HG03097 (cell line): ENCODE measurements around the gene PRDM16.

Experiments
- ATAC-seq: cut with Tn5 transposase; IDR thresholded peaks from one replicate; pipeline ENCODE4 v1.9.1; 2021; ENCODE audit not compliant: unreplicated experiment, low FRiP score

The PRDM16 gene

DNA sequence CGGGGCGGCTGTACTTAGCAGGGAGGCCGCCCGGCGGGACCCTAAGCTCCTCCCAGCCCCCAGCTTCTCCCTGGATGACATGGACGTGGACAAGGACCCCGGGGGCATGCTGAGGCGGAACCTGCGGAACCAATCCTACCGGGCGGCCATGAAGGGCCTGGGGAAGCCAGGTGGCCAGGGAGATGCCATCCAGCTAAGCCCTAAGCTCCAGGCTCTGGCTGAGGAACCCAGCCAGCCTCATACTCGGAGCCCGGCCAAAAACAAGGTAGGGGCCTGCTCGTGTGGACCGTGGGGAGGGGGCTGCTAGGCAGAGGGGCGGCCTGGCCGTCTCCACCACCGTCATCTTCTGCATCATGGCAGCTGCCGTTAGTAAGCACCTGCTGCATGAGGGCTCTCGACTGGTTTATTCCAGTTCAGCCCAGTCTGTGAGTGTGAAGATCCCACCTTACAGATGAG lies 394.4 kb downstream of the PRDM16 start:
- no peak for ATAC-seq

DNA sequence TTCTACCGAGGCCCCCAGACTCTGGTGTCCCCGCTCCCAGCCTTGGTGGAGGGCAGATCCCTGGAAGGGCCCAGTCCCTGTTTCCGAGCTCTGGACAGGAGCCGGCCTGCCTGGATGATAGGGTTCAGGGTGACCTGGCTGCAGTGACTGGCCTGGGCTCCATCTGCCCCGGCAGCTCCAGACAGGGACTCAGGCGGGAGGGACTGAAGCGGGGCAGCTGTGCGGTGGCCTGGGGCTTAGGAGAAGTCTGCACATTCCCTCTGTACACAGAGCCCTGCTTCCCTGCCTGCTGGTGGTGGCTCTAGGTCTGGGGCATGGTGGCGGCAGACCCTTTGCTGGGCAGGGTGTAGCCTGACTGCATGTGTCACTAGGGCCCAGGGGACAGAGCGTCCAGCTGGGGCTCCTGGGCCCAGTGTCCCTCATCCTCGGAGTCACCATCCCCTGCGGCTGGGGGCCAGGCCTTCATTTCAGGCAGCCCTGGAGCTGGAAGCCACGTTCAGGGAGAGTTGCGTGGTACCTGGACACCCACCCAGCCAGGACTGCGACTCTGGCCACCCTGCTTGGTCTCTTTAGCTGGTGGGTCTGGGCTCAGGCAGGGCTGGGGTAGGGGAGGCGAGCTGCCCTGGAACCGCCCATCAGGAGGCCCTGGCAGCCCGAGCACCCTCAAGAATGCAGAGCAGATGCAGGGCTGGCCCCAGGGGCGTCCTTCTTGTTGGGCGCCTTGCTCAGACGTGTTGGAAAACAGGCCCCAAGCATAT lies 395.1 kb downstream of the PRDM16 start:
- no peak for ATAC-seq

DNA sequence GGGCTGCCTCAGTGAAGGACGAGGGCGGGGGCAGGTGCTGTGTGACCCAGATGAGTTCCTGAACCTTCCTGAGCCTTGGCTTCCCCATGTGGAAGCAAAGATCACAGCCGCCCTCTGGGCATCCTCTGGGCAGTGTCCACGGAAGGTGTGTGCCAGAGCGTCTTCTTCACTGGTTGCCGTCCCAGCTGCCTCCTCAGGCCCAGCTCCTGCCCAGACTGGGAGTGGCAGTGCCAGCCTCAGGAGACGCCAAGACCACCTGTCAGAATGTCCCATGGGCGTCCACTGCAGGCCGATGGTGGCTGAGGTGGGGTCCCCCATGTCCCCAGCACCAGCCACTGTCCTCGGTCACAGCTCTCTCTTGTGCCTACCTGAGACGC lies 395.6 kb downstream of the PRDM16 start:
- no peak for ATAC-seq

DNA sequence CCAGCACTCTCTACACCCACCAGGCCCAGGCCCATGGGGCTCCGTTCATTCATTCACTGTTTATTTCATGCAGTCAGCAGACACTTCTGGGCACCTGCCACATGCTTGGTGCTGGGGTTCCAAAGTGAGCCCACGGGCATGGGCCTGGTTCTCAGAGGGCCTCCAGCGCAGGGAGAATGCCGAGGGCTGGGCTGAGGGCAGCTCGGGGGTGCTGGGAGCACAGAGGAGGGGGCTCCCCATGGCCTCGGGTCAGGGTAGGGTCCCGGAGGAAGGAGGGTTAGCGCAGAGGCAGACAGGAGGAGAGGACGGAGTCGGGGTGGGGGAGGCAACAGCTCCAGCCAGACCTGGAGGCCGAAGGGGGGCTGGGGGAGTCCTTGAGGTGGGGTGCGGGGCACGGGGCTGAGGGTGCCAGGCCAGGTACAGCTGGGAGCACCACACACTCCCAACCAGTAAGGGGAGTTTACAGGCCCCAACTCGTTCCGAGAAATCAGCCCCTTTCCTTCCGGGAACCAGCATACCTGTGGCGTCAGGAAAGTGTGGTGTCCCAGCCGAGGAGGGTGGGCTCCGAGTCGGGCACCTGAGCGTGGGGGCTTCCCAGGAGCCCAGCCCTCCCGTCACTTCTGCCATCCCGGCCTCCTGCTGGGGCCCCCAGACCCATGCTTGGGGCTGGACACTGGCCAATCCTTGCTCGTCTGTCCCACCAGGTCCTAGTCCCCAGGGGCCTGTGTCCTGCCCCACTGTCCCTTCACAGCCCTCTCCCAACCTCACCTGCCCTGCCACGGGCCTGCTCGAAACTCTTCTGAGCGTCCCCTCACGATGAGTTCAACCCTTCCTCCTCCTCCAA lies 396.3 kb downstream of the PRDM16 start:
- ATAC-seq: no peak

DNA sequence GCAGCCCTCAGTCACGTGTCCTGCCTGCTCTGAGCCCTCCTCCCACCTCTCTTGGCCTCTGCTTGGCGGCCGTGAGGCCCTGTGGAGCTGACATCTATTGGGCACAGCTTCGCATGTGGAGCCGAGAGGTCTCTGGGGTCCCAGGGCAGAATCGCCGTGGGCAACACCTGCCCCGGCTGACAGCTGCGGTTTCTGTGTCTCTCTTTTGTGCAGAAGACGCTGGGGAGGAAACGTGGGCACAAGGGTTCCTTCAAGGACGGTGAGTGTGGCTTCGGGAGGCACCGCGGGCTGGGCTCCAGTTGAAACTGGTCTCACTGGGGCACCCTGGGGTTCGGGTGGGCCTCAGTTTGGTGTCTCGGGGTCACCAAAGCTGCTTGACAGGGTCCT lies 396.9 kb downstream of the PRDM16 start:
- ATAC-seq: no peak

DNA sequence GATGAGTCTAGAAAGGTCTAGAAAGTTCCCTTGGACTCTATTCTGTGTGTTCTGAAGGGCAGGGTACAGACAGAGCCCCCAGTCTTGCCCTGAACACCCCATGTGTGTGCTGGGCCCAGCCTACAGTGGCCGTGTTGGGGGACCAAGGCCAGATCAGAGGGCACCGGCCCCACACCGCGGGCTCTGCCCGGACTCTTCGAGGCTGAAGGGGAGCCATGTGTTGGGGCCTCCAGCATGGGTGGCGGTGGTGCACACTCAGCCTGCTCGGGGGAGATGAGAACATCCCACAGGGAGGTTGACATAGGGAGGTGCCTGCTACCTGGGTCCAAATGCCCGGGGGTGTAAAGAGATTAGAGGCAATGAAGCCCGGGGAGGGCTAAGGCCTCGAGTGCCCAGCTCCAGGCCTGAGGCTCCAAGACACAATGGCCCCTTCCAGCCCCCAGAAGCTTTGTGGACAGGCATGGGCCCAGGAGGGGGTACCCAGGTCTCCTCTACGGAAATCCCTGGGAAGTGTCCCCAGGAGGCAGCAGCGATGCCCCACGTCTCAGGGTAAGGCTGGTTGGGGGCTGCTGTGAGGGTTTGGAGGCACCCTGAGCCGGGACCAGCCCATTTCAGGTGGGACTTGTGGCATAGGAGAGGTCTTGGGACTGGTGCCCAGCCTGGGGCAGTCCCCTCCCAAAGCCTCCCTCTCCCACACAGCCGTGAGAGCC lies 397.5 kb downstream of the PRDM16 start:
- no peak for ATAC-seq

DNA sequence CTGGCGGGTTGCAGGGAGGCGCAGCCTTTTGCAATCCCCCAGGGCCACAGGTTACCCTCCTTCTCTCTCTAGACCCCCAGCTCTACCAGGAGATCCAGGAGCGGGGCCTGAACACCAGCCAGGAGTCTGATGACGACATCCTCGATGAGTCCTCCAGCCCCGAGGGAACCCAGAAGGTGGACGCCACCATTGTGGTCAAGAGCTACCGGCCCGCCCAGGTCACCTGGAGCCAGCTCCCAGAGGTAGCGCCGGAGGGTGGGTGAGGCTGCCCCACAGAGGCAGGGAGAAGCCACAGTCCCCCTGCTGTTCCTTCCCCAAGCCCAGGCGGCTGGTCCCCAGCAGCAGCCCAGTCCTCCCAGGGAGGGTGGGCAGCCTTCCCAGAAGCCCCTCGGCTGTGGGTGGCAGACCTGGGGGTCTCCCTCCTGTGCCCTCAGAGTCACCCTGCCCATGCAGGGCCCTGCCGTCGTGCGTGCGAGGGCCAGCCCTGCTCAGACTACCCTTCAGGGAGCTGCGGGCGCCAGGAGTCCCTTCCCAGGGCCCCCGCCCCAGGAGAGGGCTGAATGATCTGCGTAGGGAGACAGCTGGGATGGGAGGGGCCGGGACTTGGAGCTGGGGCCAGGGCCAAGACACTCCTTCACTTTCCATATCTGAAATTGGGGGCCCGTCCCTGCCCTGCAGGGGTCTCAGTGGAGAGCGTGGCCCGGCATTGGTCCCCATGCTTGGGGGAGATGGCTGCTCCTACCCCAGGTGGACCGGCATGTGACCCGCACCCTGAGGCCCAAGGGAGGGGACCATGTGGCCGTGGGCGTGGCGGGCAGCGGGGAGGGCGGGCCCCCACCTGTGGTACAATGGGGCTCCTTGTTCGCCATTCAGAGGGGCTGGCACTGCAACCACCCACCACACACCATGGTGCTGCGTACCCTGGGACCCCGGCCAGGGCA lies 398.4 kb downstream of the PRDM16 start:
- no peak for ATAC-seq

DNA sequence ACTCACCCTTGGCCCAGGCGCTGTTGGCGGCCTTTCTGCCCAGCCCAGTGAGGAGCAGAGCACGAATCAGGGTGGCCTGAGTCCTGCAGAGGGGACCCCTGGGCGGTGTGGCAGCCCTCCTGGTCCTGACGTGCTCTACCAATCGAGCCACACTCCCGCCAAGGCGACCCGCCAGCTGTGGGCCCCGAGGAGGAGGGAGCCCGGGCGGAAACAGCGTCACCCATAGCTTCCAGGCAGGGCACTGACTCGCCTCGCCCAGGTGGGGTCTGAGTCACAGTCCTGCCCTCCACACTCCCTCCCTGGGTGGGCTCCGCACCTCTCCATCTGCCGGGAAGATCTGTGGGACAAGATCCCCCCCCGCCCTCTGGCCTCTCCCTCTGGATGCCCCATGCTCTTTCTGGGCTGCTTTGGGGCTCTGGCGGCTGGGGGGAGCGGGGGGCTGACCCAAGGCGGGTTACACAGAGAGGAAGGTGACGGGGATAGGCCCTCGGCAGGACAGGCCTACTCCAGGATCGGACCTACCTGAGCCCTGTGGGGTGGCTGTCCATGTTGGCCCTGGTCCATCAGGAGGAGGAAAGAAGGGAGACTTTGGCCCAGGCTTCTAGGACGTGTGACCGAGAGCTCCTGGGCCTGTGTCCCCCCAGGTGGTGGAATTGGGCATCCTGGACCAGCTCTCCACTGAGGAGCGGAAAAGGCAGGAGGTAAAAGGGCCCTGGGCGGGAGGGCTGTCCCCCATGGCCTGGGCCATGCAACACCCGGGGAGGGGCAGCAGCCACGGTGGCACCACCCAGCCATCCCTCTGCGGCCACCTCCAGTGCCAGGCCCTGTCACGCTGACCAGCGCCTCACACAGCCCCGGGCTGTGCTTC lies 399.5 kb downstream of the PRDM16 start:
- no peak for ATAC-seq

DNA sequence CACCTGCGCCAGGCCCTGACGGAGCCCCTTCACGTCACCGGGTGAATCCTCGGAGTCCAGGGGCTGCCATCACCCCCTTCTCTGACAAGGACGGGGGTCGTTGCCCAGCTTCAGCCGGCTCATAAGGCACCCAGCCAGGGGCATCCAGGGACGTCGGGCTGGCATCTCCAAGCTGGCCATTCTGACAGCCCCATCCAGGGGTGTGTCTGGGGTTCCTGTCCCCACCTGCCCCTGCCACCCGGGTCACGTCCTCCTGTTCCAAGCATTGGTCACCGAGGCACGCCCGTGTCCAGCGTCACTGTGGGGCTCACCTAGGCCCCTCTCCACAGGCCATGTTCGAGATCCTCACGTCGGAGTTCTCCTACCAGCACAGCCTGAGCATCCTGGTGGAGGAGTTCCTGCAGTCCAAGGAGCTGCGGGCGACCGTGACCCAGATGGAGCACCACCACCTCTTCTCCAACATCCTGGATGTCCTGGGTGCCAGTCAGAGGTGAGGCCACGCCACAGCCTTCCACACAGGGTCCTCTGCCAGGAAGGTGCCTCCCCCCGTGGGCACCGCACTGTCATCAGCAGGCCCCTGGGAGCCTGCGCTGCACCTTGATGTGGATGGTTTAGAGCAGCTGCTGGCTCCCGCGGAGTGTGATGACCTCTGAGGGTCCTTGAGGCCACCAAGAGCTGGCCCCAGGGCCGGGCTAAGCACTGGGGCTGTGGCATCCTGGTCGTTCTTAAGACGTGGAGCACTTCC lies 400.3 kb downstream of the PRDM16 start:
- no peak for ATAC-seq

DNA sequence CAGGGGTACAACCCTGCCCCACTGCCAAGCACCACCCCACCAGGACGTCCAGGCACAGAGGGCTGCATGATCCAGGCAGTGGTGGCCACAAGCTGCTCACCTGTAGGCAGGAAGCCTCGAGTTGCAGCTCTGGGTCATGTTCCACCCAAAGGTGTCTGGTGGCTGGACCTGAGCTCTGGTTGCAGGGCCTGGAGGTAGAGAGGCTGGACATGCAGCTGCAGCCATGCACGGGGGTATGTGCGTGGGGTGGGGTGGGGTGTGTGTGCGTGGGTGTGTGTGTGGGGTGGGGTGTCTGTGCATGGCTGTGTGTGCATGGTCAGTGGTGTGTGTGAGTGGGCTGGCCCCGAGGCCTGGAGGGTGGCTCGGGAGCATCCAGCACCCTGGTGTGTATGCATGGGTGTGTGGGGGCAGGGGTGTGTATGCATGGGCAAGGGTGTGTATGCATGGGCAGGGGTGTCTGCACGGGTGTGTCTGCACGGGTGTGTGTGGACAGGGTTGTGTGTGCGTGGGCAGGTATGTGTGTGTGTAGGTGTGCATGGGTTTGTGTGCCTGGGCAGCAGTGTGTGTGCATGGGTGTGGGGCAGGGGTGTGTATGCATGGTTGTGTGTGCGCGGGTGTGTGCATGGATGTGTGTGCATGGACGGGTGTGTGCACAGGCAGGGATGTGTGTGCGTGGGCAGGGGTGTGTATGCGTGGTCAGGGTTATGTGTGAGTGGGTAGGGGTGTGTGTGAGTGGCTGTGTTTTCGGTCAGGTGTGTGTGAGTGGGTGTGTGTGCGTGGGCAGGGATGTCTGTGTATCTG lies 401.0 kb downstream of the PRDM16 start:
- ATAC-seq: no peak

DNA sequence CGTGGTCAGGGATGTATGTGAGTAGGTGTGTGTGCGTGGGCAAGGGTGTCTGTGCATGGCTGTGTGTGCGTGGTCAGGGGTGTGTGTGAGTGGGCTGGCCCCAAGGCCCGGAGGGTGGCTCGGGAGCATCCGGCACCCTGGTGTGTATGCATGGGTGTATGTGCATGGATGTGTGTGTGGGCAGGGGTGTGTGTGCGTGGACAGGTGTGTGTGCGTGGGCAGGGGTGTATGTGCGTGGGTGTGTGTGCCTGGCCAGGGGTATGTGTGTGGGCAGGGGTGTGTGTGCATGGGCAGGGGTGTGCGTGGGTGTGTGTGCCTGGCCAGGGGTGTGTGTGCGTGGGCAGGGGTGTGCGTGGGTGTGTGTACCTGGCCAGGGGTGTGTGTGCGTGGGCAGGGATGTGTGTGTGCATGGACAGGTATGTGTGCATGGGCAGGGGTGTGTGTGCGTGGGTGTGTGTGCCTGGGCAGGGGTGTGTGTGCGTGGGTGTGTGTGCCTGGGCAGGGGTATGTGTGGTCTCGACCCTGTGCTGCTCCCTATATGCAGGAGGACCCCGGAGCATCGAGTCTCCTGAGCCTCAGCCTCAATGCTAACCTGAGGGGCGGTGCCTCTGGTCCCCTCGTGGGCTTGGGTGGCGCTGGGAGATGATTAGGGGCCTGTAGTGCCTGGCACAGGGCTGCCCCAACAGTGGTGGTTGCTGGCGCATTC lies 401.8 kb downstream of the PRDM16 start:
- ATAC-seq: no peak

DNA sequence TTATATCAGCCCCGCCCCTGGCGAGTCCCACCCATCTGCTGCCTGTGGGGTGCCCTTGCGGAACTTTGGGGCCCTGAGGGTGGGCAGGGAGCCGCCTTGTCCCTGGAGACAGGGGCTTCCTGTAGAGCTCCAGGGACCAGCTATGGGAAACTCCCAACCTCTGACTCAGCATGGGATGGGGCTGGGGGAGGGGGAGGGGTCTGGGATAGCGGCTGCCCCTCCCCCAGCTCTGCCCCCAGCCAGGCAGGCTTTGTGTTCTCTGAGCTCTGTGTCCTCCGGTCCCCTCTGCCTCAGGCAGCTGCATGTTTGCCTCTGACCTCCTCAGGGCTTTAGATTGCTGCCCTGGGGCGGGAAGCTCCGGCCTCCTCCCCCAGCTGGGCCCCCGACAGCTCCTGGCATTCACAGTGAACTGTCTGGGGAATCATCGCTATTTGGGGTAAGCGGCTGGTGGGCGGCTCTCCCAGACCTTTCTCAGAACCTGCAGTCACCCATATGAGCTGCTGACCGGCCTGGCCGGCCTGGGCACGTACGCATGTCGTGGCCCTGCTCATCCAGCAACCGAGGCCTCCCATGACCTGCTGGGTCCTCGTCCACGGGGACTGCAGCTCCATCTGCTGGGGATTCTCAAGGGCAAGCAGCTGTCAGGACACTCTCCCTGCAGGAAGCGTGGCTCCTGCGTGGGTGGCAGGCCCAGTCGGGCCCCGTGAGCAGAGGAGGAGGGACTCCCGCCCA lies 402.5 kb downstream of the PRDM16 start:
- ATAC-seq: no peak

DNA sequence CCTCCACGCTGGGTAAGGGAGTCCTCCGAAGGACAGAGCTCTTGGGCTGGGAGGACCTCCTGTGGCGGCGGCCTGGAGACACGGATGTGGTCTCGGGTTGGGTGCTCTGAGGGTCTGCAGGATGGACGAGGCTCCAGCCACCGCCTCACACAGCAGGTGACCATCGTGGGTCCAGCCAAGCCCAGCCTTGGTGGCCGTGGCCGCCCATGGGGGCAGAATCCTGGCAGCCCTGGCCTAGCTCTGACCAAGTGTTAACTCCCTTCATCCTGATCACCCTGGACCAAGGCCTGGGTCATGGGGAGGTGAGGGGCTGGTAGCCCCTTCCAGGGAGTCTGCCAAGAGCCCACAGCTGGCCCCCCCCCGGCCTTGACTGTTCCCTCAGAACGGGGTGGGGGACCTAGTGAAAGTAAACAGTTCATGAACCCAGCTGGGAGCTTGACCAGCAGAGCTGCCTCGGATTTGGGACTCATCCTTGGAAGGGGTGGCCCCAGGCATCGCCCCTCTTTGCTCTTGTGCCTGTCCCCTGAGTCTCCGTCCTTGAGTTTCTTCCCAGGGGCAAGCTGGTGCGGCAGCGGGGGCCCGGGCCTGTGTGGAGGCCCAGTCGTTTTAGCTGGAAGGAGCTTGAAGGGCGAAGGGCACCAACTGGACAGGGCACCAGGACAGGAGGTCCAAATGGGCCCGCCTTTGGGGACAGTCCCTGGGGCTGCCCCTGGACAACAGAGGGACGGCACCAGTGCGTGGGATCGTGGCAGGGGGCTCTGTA lies 403.3 kb downstream of the PRDM16 start:
- no peak for ATAC-seq

DNA sequence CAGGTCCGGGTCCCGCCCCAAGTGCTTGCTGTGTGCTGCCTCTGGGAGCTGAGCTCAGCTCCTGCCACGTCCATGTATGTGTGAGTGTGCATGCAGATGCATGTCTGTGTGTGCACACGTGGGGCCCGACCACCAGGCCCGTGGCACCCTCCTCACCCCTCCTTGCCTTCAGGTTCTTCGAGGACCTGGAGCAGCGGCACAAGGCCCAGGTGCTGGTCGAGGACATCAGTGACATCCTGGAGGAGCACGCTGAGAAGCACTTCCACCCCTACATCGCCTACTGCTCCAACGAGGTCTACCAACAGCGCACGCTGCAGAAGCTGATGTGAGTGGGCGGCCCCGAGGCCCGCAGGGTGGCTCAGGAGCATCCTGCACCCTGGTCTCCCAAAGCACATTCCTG lies 403.9 kb downstream of the PRDM16 start:
- no peak for ATAC-seq

DNA sequence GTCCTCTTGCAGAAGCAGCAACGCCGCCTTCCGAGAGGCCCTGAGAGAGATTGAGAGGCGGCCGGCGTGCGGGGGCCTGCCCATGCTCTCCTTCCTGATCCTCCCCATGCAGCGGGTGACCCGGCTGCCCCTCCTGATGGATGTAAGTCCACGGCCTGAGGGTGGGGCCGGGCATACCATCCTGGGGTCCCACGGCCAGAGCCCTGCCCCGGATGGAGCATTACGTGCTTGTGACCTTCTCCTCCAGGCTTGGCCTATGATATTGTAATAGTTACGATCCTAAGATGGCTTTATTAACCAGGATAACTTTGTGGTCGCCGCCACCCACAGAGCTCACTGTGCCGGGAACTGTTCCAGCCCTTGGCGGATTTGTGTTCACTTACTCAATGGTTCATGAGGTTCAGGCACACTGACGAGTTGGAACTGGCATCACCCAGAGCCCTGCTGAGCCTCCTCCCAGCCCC lies 404.4 kb downstream of the PRDM16 start:
- ATAC-seq: no peak

DNA sequence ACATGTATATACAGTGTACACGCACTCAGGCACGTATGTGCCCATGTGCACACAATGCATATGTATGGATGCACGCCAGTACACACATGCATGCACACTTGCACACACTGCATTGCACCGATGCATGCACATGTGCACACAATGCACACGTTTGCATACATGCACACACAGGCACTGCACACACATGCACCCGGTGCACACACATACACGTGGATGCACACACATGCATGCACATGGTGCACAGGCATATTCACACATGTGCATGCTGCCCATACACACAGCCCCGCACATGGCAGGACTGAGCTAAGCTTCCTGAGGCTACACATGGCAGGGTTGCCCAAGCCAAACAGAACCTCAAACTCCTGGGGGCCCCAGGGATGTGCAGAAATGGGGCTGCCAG lies 405.0 kb downstream of the PRDM16 start:
- no peak for ATAC-seq
